Ectodermal cell (in vitro differentiated cells): Measurements from ENCODE around the gene ELAVL2.

Source experiments
- H3K27ac ChIP-seq: 2 replicates; pipeline ENCODE4 v1.7.0; 2013; ENCODE audit warnings: mild to moderate bottlenecking, low read depth, low read length; ENCODE audit not compliant: insufficient read depth, poor library complexity, severe bottlenecking
- H3K27me3 ChIP-seq: 2 replicates; pipeline ENCODE4 v1.7.0; 2013; ENCODE audit warnings: mild to moderate bottlenecking, low read length; ENCODE audit not compliant: insufficient read depth, control insufficient read depth, poor library complexity, severe bottlenecking
- H3K36me3 ChIP-seq: one replicate; pipeline ENCODE4 v1.7.0; 2013; ENCODE audit warnings: low read length; ENCODE audit not compliant: control insufficient read depth, insufficient read depth
- H3K4me1 ChIP-seq: one replicate; pipeline ENCODE4 v1.7.0; 2013; ENCODE audit warnings: low read length; ENCODE audit not compliant: control insufficient read depth, insufficient read depth
- H3K4me3 ChIP-seq: 2 replicates; pipeline ENCODE4 v1.7.0; 2013; ENCODE audit warnings: low read depth, low read length, control low read depth; ENCODE audit not compliant: insufficient read depth
- H3K9me3 ChIP-seq: 2 replicates; pipeline ENCODE4 v1.7.0; 2013; ENCODE audit warnings: mild to moderate bottlenecking, low read length, moderate library complexity; ENCODE audit not compliant: control insufficient read depth
- WGBS, 2 experiments: methylation state at CpG; one replicate each; pipeline ENCODE4 v1.1.7; 2013; ENCODE audit warnings: missing lambda C conversion rate in 2 of 2; 5-methylcytosine and 5-hydroxymethylcytosine counted together

Gene ELAVL2

DNA sequence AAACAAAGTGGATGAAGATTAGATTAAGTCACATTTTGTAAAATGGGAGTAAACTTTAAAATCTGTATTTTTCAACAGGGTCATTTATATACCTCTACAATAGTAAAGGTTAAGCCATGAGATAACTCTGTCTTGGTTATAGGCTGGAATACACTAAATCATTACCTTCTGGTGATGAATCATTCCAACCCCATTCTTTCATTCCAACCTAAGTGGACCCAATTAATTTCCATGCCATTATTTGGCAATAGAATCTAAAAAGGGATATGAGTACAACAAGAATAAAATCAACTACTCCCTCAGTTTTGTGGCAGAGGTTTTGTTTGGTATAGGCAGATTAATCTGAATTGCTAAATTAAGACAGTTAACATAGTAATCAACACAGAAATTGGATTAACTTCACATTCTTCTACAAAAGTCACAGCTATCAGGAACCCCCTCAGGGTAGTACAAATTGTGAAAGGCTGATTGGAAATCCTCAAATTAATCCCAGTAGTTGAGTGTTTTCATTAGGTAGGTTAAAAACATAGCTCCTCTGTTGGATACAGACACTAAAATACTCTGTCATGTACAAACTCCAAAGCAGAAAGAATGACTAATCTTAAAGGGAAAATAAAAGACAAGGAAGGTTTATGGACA is 54.2 kb downstream of the ELAVL2 start:
- Histone ChIP-seq H3K4me3 (no peak overlapping the region), H3K27me3 (no peaks in the 10 kb centered on the region), H3K4me1 (no peaks in the 10 kb centered on the region)

DNA sequence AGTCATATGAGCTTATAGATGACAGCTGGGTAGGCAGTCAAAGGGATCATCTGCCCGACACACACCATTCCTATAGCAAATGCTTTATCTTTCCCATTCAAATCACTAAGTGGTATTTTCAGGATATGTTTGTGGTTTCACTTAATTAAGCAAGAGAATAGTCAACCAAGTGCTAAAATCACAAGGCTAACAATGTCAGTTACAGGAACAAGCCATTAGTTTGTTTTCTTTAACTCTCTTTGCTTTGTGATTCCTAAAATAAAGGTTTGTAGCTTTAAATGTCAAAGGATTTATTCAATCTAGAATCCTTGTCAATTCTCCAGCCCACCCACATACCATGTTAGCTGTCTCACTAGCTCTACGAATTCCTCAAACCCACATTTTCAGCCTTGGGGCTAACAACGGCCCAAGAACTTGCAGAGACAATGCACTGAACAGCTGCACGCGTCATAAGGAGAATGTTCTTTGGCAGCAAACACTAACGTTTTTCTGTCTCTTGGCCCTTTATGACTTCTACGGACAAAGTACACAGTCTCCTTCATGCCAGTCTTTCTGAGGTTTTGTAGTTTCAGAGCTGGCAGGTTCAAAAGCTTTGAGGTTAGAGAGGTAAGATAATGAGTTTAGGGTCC is 56.6 kb downstream of the ELAVL2 start:
- Histone ChIP-seq H3K27me3 (no peaks in the 10 kb centered on the region), H3K9me3 (no peaks in the 10 kb centered on the region), H3K27ac (no peak overlapping the region), H3K4me1 (no peaks in the 10 kb centered on the region), H3K4me3 (no peak overlapping the region), H3K36me3 (no peaks in the 10 kb centered on the region)
- 82 to 90% methylated on average over 6 to 7 of the region's 7 CpGs for WGBS, 2 experiments

More for the DNA sequence above, 54.2 kb downstream of the ELAVL2 start:
- Histone ChIP-seq H3K27ac (no peak overlapping the region), H3K36me3 (no peaks in the 10 kb centered on the region), H3K9me3 (no peaks in the 10 kb centered on the region)

GRCh38 chr9:23768861-23769260 is 57.2 kb downstream of the ELAVL2 start:
- H3K27ac ChIP-seq, result no peak overlapping the region

DNA sequence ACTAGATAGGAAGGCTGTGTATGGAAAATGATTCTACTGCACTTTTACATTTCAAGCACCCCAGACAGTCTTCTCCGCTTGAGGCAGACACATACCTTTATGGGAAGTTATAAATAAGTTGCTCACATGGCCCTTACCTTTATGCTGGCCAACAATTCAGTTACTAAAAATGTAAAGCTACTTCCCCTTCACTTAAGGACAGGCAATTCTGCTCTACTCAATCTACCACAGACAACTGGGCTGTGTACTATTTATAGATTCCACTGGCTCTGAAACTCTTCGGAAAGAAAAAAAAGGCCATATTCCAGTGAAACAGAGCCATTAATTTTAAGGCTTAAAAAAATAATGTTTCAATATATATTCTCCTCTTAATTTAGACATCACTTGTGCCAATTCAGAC is 59.4 kb downstream of the ELAVL2 start:
- H3K36me3 ChIP-seq, result no peaks in the 10 kb centered on the region
- H3K27me3 ChIP-seq, result no peaks in the 10 kb centered on the region
- H3K27ac ChIP-seq, result no peak overlapping the region
- no peaks in the 10 kb centered on the region for H3K9me3 ChIP-seq
- WGBS, 2 experiments, result 83 to 89% methylated on average over 1 to 2 of the region's 2 CpGs
- H3K4me3 ChIP-seq, result no peak overlapping the region
- H3K4me1 ChIP-seq, result peaks cover 9% of the 10 kb centered on the region

More at GRCh38 chr9:23768861-23769260, 57.2 kb downstream of the ELAVL2 start:
- Histone ChIP-seq H3K4me3 (no peak overlapping the region), H3K9me3 (no peaks in the 10 kb centered on the region), H3K27me3 (no peaks in the 10 kb centered on the region), H3K36me3 (no peaks in the 10 kb centered on the region), H3K4me1 (peaks cover 5% of the 10 kb centered on the region)
- 80 to 93% methylated on average over 2 of the region's 2 CpGs for WGBS, 2 experiments

GRCh38 chr9:23765561-23765960 is 60.5 kb downstream of the ELAVL2 start:
- H3K4me3 ChIP-seq, result no peak overlapping the region
- WGBS, 2 experiments, result 93 to 96% methylated on average over 6 of the region's 6 CpGs
- H3K27me3 ChIP-seq, result no peaks in the 10 kb centered on the region
- H3K27ac ChIP-seq, result no peak overlapping the region
- H3K9me3 ChIP-seq, result no peaks in the 10 kb centered on the region
- no peaks in the 10 kb centered on the region for H3K36me3 ChIP-seq
- H3K4me1 ChIP-seq, result peaks cover 9% of the 10 kb centered on the region

DNA sequence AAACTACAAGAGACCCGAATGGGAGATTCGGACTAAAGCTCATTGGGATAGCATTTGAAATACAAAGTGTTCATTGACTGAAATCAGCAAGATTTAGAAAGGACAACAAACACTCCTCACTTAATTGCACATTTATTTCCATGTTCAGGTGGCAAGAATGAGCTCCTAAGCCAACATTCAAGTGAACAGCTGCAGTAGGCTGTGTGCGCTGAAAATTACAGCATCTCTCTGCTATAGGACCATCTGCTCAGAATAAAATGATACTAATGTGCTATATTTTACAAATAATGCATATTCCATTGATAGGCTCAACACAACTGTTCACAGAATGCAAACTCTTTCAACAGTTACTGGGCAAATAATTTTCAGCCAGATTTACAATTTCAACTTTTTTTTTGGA is 61.8 kb downstream of the ELAVL2 start:
- Histone ChIP-seq H3K36me3 (no peaks in the 10 kb centered on the region), H3K9me3 (no peaks in the 10 kb centered on the region), H3K4me1 (peaks cover 9% of the 10 kb centered on the region), H3K4me3 (no peak overlapping the region), H3K27me3 (no peaks in the 10 kb centered on the region), H3K27ac (no peak overlapping the region)
- WGBS, 2 experiments, result 87% methylated on average over 3 of the region's 3 CpGs

DNA sequence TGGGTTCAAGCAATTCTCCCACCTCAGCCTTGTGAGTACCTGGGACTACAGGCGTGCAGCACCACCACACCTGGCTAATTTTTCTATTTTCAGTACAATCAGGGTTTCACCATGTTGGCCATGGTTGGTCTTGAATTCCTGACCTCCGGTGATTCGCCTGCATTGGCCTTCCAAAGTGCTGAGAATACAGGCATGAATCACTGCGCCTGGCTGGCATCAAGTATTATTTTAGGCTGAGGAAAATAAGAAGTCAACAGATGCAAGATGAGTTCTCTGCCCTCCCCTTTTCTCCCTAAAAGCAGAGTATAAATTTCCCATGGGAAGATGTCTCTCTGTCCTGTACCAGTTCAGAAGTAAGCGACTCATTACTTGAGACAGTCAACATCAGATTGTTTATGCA is 71.5 kb downstream of the ELAVL2 start:
- Histone ChIP-seq H3K4me3 (no peak overlapping the region), H3K27me3 (no peaks in the 10 kb centered on the region), H3K9me3 (no peaks in the 10 kb centered on the region), H3K36me3 (no peaks in the 10 kb centered on the region), H3K27ac (no peak overlapping the region), H3K4me1 (no peaks in the 10 kb centered on the region)
- WGBS, 2 experiments, result 89 to 94% methylated on average over 5 of the region's 5 CpGs

DNA sequence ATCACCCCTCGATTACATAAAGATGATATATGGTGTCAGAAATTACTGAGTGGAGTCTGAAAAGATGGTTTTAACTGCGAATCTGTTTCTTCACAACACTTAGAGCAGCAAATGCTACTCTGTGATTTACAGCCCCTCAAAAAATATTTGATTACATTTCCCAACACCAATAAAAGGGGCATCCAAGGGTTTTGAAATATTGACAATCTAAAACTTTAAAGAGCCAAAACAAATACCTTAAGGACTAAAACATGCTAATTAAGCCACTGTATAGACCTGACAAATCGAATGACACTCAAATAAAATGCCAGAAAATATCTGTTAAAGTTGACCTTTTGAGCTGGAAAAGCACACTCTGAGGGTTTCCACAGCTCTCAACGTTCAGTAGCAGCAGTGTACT is 73.2 kb downstream of the ELAVL2 start:
- Histone ChIP-seq H3K36me3 (no peaks in the 10 kb centered on the region), H3K27me3 (no peaks in the 10 kb centered on the region), H3K9me3 (no peaks in the 10 kb centered on the region), H3K4me1 (no peaks in the 10 kb centered on the region), H3K27ac (no peak overlapping the region), H3K4me3 (no peak overlapping the region)
- WGBS, 2 experiments, result 86 to 90% methylated on average over 3 of the region's 4 CpGs

DNA sequence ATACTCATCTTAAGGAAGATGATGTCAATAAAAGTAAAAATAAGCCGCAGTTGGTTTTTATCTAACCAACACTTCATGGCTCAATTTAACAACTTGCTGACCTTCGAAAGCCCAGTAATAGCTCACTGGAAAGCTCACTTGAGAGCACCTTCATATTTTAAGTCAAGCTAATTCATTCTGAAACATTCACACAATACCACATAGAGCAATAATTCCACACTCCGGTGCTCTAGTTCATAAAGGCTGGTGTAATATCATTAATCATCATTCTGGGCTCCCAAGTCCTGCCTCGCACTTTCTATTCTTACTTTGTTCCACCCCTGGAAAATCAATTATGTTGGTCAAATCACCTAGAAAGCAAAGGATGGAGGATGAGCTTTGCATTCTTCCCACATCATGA is 74.4 kb downstream of the ELAVL2 start:
- H3K9me3 ChIP-seq, result no peaks in the 10 kb centered on the region
- no peaks in the 10 kb centered on the region for H3K4me1 ChIP-seq
- H3K27me3 ChIP-seq, result no peaks in the 10 kb centered on the region
- WGBS, 2 experiments, result 95 to 96% methylated on average over 4 of the region's 4 CpGs
- H3K4me3 ChIP-seq, result no peak overlapping the region
- H3K36me3 ChIP-seq, result no peaks in the 10 kb centered on the region
- H3K27ac ChIP-seq, result no peak overlapping the region

DNA sequence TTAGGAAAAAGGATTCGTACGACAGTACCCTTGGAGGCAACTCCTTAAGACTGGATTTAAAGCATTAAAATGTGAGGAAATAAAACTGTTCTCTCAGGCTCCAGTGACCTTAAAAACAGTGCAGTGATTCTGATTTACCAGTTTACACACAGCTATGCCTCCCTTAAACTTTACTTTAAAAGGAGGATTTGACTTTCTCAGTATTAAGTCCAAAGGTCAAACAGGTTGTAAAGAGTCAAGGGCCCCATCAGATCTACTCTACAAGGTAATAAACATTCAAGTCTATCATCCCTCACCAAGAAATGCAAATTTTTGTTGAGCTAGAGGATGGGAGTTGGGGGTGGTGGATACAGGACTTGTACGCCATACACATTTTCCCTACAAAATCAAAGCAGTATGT is 75.2 kb downstream of the ELAVL2 start:
- H3K4me3 ChIP-seq, result no peak overlapping the region
- no peak overlapping the region for H3K27ac ChIP-seq
- no peaks in the 10 kb centered on the region for H3K4me1 ChIP-seq
- H3K36me3 ChIP-seq, result no peaks in the 10 kb centered on the region
- no peaks in the 10 kb centered on the region for H3K9me3 ChIP-seq
- H3K27me3 ChIP-seq, result no peaks in the 10 kb centered on the region
- 91 to 100% methylated on average over 2 to 3 of the region's 3 CpGs for WGBS, 2 experiments
